HS-5 (cell line): ENCODE results near the gene DGKB.

ENCODE experiments used
- DNase-seq: peaks from one replicate; pipeline ENCODE4 v3.0.0-alpha.2; 2012; ENCODE audit warnings: low read depth

Gene DGKB

DNA sequence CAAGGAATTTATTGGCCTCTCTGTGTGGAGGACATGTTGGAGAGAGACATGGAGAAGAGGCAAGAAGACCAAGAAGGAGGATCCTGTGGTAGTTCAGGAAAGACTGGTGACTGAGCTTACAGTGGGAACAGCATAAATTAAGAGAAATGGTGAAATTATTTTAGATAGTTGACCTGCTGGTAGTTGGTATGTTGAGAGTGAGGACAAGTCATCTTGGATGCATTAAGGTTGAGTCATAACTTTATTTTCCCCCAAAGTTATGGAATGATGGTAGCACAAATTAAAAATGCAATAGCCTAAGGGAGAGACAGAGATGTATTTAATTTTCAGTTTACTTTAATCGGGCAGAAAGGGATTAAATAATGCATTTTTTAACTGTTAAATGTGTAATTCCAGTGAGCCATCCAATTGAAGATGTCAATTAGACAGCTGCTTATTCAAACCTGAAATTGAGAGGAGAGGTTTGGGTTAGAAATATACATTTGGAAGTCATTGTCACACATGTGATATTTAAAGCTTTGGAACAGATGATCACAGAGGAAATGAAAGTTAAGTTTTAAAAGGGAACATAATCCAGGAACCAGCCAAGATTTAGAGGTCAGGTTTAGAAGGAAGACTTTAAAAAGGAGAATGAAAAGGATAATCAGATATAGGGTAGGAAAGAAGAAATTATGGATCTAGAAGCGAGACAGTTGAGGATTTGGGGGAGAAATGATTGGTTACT, 80.6 kb downstream of the DGKB start:
- DNase-seq: peak; percentile 64

DNA sequence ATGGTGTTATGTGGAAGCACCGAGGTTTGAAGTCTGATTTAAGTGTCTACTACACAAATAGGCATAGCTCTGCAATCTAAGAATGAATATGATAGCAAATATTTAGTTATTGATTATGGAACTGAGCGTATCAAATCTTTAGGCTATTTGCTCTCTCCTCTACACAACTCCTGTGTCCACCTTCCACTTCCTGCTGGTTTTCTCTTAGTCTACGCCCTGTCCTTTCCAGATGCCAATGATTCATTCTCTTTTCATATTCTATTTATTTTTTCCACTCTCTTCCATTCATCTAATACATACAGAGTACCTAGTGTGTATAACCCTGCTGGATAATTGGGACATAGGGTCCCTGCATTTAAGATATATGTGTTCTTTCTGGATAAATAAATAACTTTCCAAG, 83.7 kb downstream of the DGKB start:
- no peak for DNase-seq

DNA sequence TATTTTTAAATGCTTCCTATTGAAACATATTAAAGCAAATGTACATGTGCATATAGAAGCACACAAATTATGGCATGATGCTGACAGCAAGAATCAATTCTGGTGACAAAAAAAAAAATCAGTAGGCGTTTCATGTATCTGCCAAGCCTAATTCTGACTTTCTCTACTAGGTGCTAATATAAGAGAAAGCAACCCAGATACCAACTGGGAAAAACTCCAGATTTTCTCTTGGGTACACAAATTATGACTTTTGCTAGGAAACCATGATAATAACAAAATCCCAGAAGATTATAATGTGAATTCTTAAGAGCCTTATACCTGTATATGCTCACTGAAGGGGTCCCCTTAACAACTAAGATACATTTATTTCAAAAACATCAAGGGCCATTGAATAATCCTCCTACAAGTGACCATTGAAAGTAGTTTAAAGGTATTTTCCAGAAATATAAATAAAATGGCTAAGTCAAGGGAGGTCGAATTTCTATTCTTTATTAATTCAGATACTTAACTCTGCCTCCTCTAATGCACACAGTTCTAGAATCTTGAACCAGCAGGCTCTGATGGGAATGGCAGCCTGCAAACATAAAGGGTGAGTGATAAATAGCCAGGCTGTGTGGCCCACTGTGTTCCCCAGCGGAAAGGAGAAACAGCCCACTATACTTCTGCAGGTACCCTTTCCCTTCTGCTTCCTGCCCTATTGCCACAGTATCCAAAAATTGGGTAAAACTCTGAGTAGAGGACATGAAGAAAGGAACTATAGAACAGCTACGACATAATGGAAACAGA, 84.5 kb downstream of the DGKB start:
- DNase-seq: no peak

DNA sequence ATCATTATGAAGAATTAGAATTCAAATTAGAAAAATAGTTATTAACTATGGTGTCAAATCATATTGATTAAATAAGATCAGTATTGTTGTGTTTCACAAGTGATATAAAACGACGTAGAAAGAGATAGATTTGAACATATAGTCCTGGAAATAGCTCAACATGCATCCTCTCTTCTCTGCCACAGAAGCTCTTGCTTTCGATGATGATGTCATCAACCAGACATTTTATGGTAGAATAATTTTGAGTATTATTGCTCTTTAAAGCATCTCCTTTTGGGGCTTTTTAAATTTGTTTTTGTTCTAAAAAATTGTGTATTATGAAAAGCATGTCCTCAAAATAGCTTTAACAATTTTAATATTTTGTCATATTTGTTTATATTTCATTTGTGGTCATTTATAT, 95.0 kb downstream of the DGKB start:
- no peak for DNase-seq

DNA sequence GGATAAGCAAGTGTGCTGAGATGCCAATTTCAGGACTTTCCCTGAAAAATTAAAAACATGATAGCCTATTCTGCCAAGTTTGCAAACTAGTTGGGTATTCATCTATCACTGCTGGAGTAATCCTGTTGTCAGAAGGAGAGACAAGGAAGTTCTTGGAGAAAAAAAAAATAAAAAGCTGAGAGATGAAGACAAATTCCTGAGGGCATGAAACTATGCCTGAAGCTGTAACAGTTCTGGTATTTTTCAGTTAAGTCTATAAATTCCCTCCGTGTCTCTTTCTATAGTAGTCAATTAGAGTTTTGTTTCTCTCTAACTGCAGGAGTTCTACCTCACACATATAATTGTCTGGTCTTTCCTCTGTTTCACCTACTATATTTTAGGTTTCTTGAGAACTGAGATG, 95.7 kb downstream of the DGKB start:
- DNase-seq: no peak

DNA sequence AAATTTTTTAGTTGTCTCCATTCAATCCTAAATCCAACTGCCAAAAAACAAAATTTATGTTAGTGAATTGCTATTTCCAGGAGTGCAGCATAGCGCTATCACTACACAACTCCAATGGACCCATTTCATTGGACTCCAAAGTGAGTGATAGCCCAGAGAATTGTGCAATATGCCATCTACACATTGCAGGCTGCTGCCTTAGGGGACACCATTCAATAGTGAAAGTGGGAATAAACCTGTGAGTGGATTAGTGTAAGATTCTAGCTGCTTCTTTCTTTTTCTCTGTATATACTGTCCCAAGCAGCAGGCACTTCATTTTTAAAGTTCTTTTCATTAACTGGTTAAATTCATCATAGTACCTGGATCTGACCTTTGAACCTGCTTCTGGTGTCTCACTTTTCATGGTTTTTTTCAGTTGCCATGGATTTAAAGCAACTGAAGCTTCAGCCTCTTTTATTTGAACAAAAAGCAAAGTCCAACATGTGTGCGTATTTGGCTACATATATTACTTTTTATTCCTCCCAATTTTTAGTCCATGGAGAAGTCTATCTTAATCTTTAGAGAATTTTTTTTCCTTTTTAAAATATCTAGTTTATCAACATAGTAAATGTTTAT, 97.3 kb downstream of the DGKB start:
- DNase-seq: no peak

DNA sequence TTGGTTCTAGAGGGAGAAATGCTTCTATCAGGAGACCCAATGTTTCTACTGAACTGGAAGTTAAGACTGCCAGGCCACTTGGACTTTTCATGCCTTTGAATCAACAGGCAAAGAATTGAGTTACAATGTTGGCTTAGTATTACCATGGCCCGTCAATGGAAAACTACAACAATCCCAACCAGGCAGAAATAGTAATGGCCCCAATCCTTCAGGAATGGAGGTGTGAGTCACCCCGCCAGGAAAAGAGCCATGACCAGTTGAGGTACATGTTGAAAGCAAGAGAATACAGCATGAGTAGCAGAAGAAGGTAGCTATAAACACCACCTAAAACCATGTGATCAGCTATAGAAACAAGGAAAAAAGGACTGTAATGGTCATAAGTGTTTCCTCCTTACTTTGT, 101.9 kb downstream of the DGKB start:
- DNase-seq: no peak

DNA sequence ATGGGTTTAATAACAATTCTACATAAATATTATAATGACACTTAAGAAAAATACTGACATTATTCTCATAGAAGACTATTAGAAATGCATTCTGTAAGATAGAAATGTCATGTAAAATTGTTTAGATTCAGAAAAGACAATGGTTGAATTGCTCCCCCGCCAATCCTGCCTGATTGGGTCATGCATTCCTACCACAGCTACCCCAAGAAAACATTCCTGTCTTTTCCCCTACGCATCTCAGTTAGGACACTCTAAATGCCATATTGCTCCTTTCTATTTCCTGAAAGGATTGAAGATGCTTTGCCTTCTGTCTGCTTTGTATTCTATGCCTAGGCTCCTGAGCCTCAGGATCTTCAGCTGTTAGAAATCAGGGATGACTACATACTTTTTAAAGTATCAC, 109.4 kb downstream of the DGKB start:
- no peak for DNase-seq

DNA sequence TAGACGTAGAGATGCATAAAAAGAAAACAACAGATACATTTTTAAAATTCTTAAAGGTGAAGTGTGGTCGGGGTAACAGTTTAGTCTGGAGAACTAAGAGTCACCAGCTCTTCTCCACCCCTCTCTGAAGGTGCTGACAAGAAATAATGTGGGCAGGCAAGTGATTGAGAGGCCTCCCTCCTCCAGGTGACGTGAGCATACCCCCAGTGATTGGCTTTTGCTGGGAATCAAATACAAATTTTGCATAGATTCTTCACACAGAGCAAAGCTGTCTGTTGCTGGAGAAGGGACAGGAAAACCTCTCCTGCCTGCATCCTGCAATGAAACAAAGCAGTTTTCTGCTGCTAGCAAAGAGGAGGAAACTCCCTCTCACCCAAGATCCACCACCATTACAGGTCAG, 115.0 kb downstream of the DGKB start:
- DNase-seq: no peak

DNA sequence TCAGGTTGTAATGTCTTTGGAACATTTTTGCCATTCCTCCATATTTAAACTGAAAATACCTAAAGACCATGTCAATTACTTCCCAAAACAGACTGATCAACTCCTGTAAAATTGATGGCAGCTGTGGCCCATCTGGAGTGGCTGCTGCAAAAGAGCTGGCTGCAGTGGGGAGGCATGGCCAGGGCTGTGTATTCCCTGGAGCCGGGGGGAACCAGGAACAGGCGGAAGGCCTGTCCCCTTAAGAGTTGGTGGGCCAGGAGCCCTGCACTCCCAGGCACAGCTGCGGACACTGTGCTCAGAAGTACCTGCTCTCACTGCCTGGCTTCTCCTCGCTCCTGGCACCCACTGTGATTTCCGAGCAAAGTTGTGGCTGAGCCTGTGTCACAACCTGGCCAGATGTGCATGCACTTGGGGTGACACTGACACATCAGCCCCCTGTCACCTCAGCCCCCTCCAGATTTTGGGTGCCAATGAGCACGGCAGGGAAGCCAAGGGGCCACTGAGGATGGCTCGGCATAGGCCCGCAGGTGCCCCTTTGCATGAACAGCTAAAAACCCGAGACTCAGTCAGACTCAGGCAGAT, 116.1 kb downstream of the DGKB start:
- no peak for DNase-seq

DNA sequence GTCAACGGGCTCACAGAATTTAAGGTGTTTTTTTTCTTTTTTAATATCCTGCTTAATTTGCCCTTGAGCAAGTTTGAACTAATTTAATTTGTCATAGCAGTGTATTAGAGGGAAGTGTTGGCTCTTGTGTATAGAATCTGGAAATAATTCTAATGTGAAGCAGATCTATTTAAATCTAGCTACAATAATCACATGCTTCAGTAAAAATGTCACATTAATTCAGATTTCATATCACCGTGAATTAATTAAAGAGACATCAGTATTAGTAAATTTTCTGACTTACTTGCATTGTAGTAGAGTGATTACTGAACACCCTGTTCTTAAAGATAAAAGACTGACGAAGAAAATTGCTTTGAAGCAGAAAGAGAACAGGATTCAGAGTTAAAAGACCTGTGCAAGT, 124.7 kb downstream of the DGKB start:
- DNase-seq: no peak

DNA sequence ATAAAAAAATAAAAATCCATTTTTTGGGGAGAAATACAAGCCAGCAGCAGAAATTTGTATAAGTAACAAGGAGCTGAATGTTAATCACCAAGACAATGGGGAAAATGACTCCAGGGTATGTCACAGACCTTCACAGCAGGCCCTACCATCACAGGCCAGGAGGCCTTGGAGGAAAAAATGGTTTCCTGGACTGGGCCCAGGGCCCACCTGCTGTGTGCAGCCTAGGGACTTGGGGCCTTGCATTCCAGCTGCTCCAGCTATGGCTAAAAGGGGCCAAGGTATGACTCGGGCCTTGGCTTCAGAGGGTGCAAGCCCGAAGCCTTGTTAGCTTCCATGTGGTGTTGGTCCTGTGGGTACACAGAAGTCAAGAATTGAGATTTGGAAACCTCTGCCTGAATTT, 126.3 kb downstream of the DGKB start:
- no peak for DNase-seq

DNA sequence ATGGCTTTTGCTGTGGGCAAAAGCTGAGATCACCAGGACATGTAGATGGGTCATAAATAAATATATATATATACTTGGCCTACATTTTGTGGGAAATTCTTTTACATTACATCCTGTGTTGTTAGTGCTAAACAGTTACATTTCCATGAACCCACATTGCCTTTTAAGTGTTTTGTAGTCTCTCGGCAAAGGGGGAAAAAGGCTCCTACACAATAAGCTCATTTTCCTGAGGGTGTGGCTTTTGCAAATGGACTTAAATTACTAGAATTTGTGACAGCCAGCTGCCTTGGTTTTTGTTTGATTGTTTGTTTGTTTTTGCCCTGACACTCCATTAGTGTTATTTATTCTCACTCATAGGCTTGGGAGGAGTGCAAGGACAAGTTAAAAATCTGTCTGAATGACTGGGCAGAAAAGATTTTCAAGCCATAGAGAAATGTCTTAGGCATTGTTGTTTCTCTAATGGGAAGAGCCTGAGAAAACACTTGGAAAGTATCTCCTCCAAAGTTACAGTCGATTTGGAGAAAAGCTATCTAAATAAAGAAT, 128.8 kb downstream of the DGKB start:
- no peak for DNase-seq

DNA sequence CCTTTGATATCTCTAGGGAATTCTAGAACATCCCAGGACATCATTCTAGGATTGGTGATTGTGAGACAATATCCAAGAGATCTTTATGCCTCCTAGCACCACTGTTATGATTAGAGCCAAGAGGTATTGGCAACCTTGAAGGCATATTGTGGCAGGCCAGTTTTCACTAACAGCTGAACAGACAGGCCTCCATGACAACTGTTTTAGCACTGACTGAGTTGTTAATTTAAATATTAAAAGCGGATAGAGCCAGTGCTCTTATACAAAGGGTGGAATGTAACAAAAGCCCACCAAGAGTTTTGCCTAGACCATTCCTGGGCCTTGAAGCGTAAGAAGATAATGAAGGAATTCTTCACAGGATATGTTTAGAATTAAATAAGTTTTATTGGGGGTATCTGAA, 131.9 kb downstream of the DGKB start:
- no peak for DNase-seq

DNA sequence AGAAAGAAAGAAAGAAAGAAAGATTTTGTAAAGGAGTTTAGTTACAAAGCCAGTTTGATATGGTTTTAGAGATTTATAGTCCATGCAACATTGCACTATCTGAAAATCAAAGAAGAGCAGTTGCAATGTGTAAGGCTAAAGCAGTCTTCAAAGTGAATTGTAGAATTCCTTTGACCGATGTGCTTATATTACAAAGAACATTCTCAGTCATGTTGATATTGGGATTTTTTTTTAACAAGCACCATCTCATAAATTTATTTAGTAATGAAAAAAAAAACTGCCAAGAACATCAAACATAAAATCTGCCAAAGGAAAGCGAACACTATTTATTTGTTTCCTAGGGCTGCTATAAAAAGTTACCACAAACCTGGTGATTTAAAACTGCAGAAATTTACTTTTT, 133.3 kb downstream of the DGKB start:
- DNase-seq: no peak

DNA sequence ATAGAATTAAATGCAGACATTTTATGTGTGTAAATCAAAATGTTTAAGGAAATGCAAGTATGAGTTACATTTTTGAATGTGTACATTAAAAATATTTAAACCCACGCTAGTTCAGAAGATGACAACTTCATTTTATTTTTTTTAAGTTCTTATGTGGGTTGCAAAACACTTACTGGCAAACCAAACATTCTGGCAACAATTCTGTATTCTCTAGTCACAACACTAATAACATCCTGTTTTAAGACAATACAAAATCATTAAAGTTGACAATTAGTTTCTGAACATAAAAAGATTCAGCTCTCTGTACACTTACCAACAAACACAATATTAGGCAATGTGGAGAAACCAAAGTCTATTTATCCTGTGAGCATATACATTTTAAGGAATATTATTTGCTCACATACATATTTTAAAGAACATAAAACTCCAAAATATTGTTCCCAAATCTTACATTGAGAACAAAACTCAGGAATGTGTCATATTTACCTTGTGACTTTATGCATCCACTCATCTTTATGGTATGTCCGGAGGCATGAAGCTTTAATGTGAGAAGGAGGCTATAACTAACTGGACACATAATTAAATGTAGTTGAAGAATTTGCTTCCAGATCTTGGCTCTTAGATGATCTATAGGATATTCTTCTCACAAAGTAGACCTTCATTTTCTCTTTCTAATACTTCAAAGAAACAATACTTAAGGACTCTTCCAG, 134.7 kb downstream of the DGKB start:
- DNase-seq: no peak

DNA sequence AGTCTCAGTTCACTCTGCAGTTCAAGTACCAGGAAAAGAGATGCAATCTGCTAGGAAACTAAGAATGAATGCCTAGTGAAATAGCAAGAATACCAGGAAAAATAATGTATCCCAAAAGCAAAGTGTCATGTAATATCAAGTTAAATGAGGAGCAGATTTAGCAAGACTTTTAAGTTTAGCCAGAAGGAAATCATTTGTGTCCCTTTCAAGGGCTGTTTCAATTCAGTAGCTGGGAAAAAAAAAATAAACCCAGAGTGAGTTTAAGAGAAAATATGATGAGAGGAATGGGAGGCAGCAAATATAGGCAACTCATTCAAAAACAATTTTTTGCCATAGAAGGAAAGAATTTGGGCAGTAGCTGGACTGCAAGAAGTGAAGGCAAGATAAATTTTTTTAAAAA, 135.8 kb downstream of the DGKB start:
- no peak for DNase-seq

DNA sequence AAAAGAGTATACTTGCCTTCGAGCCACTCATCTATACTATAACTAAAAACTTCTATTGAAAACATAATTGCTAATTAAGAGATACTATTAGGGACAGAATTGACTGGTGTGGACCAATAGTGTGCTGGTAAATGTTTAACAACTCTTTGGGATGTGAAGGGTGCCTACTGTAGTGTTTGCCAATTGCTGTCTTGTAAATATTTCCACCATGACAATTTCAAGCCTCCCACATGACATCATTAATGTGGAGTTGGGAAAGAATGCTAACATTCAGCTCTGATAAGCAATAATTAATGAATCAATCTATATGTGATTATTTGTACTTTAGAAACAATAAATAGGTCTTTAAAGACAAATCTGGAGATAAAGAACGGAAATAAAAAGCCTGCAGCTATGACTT, 136.8 kb downstream of the DGKB start:
- DNase-seq: no peak

DNA sequence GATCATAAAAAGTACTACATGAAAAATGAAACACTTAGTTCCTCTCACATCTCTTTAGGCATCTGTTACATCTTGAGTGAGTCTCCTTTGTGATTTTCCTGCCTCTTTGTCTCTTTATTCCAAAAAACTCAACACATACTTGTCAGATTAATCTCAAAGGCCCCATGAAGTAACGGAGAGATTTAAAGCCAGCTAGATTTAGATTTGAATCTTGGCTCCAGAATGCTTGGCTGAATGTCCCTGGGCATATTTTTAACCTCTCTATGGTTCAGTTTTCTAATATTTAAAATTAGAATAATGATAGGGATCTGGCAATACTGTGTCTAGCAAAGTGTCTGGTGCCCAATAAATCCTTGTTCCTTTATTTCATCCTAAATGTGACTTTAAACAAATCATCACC, 140.0 kb downstream of the DGKB start:
- no peak for DNase-seq

DNA sequence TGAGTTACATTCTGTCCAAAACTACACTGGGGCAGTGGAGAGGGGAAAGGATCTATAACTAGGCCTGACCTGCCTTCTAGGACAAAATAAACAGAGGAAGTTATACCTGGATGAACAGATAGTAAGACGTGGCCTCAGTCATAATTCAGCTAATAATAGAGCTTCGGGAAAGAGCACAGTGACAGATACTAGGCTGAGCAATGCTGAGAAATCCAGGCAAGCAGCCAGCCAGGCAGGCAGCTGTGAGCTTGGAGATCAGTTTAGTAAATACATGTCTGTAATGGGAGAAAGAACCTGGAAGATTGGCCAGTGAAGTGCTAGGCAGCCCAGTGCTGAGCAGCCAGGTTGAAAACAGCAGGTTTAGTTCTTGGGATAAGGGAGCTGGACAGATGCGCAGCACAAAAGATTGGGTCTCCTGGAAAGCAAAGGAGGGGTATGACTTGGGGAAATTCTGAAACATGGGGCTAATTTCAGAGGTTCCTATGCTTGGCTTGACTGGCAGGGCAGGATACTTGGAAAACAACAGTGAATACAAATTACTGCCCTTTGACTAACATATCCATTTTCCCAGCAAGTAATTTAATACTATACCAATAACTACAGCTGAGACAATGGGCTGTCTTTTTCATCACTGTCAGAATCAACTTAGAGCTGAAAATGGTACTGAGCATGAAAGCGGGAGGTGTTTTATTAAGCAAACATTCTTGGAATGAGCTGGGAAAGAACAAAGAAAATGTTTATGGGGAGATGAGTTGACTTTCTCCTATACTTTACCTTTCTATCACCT, 140.8 kb downstream of the DGKB start:
- no peak for DNase-seq

DNA sequence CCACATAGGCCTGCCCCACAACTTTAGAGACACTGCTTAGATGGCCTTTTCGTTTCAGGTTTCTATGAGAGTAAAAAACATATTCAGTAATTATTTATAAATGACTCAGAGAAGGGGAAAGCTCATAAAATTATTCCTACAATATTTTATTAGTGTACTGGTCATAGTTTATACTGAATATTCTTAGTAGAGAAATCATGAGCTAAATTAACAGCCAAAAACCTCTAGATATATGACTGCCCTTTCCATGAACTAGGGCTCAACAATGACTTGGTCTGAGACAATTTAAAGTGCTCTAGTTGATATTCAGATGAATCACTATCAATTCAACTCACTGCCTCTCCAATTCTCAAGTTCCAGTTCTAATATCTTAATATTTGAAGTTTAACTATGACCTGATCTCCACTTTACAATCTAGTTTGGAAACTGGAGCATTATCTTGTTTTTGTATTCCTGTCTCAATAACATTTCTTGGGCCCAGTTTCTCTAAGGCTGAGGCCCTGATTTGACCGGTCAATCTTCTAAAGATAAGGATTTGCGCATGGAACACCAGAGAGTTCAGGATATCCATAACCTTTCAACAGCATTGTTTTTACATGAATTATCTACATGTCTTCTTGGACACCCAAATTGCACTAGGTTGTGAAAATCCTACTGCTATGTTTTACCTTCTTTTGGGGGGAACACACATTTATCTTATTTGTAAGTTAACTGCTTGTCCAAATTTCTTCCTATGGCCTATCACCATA, 141.6 kb downstream of the DGKB start:
- DNase-seq: no peak
